NB4 (cell line): Measurements from ENCODE around the gene ARID5A.

Source experiments
- DNase-seq: peaks from one replicate; pipeline ENCODE4 v3.0.0; 2010; ENCODE audit warnings: low read depth
- H3K4me3 ChIP-seq: one replicate; pipeline ENCODE4 v1.5.1; 2011; ENCODE audit warnings: mild to moderate bottlenecking, low read depth, low read length, moderate library complexity
- CTCF ChIP-seq: IDR thresholded peaks from one replicate; pipeline ENCODE4 v1.5.1; 2012; ENCODE audit warnings: low read depth, low read length
- MAX ChIP-seq: IDR thresholded peaks from 2 replicates; pipeline ENCODE4 v1.6.1; 2011; ENCODE audit warnings: low read depth, low read length
- MYC ChIP-seq: IDR thresholded peaks from 2 replicates; pipeline ENCODE4 v1.6.1; 2011; ENCODE audit warnings: low read depth, low read length
- POLR2A ChIP-seq: IDR thresholded peaks from 2 replicates; pipeline ENCODE4 v1.6.1; 2011; ENCODE audit warnings: mild to moderate bottlenecking; ENCODE audit not compliant: insufficient read length; ENCODE audit errors: extremely low read depth

Gene ARID5A

GRCh38 chr2:96601382-96602292 lies 65.1 kb downstream of the ARID5A start:
- H3K4me3 ChIP-seq, result no peak overlapping the region
- DNase-seq, result peak; percentile 21
- no peak for TF ChIP-seq POLR2A
- TF ChIP-seq CTCF, result no peak
- no peak for TF ChIP-seq MYC
- no peak for TF ChIP-seq MAX
